Measurements from ENCODE around the gene AP2M1. TPM values are rescaled to one million over a fixed set of nuclear protein-coding genes. Genes with fewer than 3 reads are reported as not detected.

Gene AP2M1
- total and polyA plus RNA-seq, 2 donors (not counting 3 experiments of a cell fraction or from before 2014, with no cell fraction given) = 431 to 602 TPM

DNA sequence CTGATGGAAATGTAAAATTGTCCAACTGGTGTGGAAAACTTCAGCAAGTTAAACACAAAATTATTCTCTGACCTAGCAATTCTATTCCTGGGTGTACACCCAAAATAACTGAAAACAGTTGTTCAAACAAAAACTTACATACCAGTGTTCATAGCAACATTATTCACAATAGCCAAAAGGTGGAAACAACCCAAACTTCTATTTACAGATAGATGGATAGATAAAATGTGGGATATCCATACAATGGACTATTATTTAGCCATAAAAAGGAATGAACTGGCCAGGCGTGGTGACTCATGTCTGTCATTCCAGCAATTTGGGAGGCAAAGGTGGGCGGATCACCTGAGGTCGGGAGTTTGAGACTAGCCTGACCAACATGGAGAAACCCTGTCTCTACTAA, 47.9 kb downstream of the AP2M1 start:
- Histone ChIP-seq H3K4me3 (replicated peaks in 1 of 3; ENCODE audit: insufficient read depth in 1 of 3, low read depth in 1 of 3, low read length in 3 of 3) (no peak overlapping the region), H3K9me3 (replicated peaks; ENCODE audit: control insufficient read depth, insufficient read depth, low read length) (no peaks in the 10 kb centered on the region), H2AFZ (ENCODE audit: low read depth, low read length) (no peak overlapping the region), H3K9ac (replicated peaks; ENCODE audit: extremely low read depth, insufficient read depth, low read length) (no peak overlapping the region), H4K20me1 (replicated peaks; ENCODE audit: control insufficient read depth, extremely low read depth, insufficient read depth, low read length) (no peaks in the 10 kb centered on the region), H3K79me2 (ENCODE audit: control insufficient read depth, insufficient read depth, low read length) (no peaks in the 10 kb centered on the region), H3K36me3 (ENCODE audit: control insufficient read depth in 2 of 2, extremely low read depth in 1 of 2, insufficient read depth in 2 of 2, low read length in 2 of 2) (no peaks in the 10 kb centered on the region), H3K9me1 (replicated peaks; ENCODE audit: control insufficient read depth, extremely low read depth, insufficient read depth, low read length) (no peaks in the 10 kb centered on the region), H3K27me3 (ENCODE audit: control insufficient read depth in 2 of 2, insufficient read depth in 2 of 2, low read length in 2 of 2) (peaks cover 2 to 9% of the 10 kb centered on the region in 2 experiments), H3K4me2 (ENCODE audit: insufficient read depth, low read length) (no peak overlapping the region), H3K27ac (ENCODE audit: insufficient read depth, low read depth, low read length) (no peak overlapping the region), H3K4me1 (ENCODE audit: control insufficient read depth, extremely low read depth, insufficient read depth, low read length) (no peaks in the 10 kb centered on the region)
- dilution Hi-C loops (cut with MboI; ENCODE audit: extremely low pct_ligation_motif_present, low sequenced_read_pairs) (no loop called here), intact Hi-C loops (cut with micrococcal nuclease) (no loop called here)
- no TSS peak for BruUV-seq (replicated peaks)
- FAIRE-seq (no peak), DNase-seq (ENCODE audit: low read depth, low spot score) (no peak)
- CTCF ChIA-PET = interaction anchor here (0.6 kb wide), 1 partner anchor 71 kb away, joined by 4 read pairs; no protein-coding TSS in a partner anchor
- TF ChIP-seq GATA2 (IDR thresholded peaks at IDR 0.05; ENCODE audit: insufficient read depth, insufficient read length, low read depth, low read length) = no peak
- no peak for TF ChIP-seq POLR2AphosphoS5 (IDR thresholded peaks at IDR 0.05; ENCODE audit: insufficient read depth, low read depth, low read length)
- no peak for TF ChIP-seq JUN (IDR thresholded peaks at IDR 0.05; ENCODE audit: borderline replicate concordance, insufficient read depth, insufficient read length, low read depth)
- TF ChIP-seq, protein P1, sequence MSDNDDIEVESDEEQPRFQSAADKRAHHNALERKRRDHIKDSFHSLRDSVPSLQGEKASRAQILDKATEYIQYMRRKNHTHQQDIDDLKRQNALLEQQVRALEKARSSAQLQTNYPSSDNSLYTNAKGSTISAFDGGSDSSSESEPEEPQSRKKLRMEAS (IDR thresholded peaks at IDR 0.05; ENCODE audit: insufficient read depth, insufficient read length) = no peak
- no peak for TF ChIP-seq POLR2A (IDR thresholded peaks at IDR 0.05; ENCODE audit: low read depth, low read length)
- TF ChIP-seq FOS (IDR thresholded peaks at IDR 0.05; ENCODE audit: borderline replicate concordance, insufficient read depth, low read length) = no peak
- no peak for TF ChIP-seq EZH2 (IDR thresholded peaks at IDR 0.05; ENCODE audit: borderline replicate concordance, low read depth, low read length, severe bottlenecking)
- no peak for TF ChIP-seq MYC (IDR thresholded peaks at IDR 0.05; ENCODE audit: low read depth, low read length)
- TF ChIP-seq, protein P2, sequence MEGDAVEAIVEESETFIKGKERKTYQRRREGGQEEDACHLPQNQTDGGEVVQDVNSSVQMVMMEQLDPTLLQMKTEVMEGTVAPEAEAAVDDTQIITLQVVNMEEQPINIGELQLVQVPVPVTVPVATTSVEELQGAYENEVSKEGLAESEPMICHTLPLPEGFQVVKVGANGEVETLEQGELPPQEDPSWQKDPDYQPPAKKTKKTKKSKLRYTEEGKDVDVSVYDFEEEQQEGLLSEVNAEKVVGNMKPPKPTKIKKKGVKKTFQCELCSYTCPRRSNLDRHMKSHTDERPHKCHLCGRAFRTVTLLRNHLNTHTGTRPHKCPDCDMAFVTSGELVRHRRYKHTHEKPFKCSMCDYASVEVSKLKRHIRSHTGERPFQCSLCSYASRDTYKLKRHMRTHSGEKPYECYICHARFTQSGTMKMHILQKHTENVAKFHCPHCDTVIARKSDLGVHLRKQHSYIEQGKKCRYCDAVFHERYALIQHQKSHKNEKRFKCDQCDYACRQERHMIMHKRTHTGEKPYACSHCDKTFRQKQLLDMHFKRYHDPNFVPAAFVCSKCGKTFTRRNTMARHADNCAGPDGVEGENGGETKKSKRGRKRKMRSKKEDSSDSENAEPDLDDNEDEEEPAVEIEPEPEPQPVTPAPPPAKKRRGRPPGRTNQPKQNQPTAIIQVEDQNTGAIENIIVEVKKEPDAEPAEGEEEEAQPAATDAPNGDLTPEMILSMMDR (IDR thresholded peaks at IDR 0.05; ENCODE audit: extremely low read depth in 1 of 2, insufficient read depth in 1 of 2, low read depth in 1 of 2, low read length in 2 of 2) = no peak
- POLR2A ChIA-PET = no interaction called here

Measured in endothelial cell of umbilical vein (primary cell).